ENCODE measurements around the gene YEATS4.

YEATS4 gene

GRCh38 chr12:69354172-69354555 is 5.4 kb upstream of the YEATS4 start:
- TF ChIP-seq TAF1 (IDR thresholded peaks at IDR 0.05; ENCODE audit: borderline replicate concordance, insufficient read depth, low read length): no peak
- TF ChIP-seq FOXP2 (optimal IDR thresholded peaks at IDR 0.05; ENCODE audit: borderline replicate concordance, extremely low read depth, extremely low read length, insufficient read depth): no peak
- TF ChIP-seq POLR2AphosphoS5 (IDR thresholded peaks at IDR 0.05; ENCODE audit: low read depth, low read length): no peak

- TF ChIP-seq POLR2AphosphoS5 (IDR thresholded peaks at IDR 0.05; ENCODE audit: low read depth, low read length): no peak
- TF ChIP-seq TAF1 (IDR thresholded peaks at IDR 0.05; ENCODE audit: borderline replicate concordance, insufficient read depth, low read length): no peak
Measured at GRCh38 chr12:69354556-69355187, 4.9 kb upstream of the YEATS4 start.

- TF ChIP-seq TAF1 (IDR thresholded peaks at IDR 0.05; ENCODE audit: borderline replicate concordance, insufficient read depth, low read length): no peak
- no peak for TF ChIP-seq POLR2AphosphoS5 (IDR thresholded peaks at IDR 0.05; ENCODE audit: low read depth, low read length)
- no peak for TF ChIP-seq REST (IDR thresholded peaks at IDR 0.05; ENCODE audit: insufficient read depth in 1 of 2, low read depth in 2 of 2, low read length in 2 of 2)
- TF ChIP-seq FOXP2 (optimal IDR thresholded peaks at IDR 0.05; ENCODE audit: borderline replicate concordance, extremely low read depth, extremely low read length, insufficient read depth): no peak
- TF ChIP-seq SIN3A (IDR thresholded peaks at IDR 0.05; ENCODE audit: borderline replicate concordance, insufficient read depth, low read length): no peak
Measured at GRCh38 chr12:69355363-69356028, 4.0 kb upstream of the YEATS4 start.

- no peak for TF ChIP-seq SIN3A (IDR thresholded peaks at IDR 0.05; ENCODE audit: borderline replicate concordance, insufficient read depth, low read length)
- no peak for TF ChIP-seq POLR2AphosphoS5 (IDR thresholded peaks at IDR 0.05; ENCODE audit: low read depth, low read length)
- no peak for TF ChIP-seq TAF1 (IDR thresholded peaks at IDR 0.05; ENCODE audit: borderline replicate concordance, insufficient read depth, low read length)
- TF ChIP-seq REST (IDR thresholded peaks at IDR 0.05; ENCODE audit: insufficient read depth in 1 of 2, low read depth in 2 of 2, low read length in 2 of 2): no peak
- TF ChIP-seq FOXP2 (optimal IDR thresholded peaks at IDR 0.05; ENCODE audit: borderline replicate concordance, extremely low read depth, extremely low read length, insufficient read depth): no peak
Measured at GRCh38 chr12:69360348-69360672, 767 bp downstream of the YEATS4 start.

GRCh38 chr12:69366796-69367195 is 7.3 kb downstream of the YEATS4 start:
- TF ChIP-seq REST (IDR thresholded peaks at IDR 0.05; ENCODE audit: insufficient read depth in 1 of 2, low read depth in 2 of 2, low read length in 2 of 2) (no peak), SIN3A (IDR thresholded peaks at IDR 0.05; ENCODE audit: borderline replicate concordance, insufficient read depth, low read length) (no peak), TAF1 (IDR thresholded peaks at IDR 0.05; ENCODE audit: borderline replicate concordance, insufficient read depth, low read length) (no peak), POLR2AphosphoS5 (IDR thresholded peaks at IDR 0.05; ENCODE audit: low read depth, low read length) (no peak), FOXP2 (optimal IDR thresholded peaks at IDR 0.05; ENCODE audit: borderline replicate concordance, extremely low read depth, extremely low read length, insufficient read depth) (no peak)

GRCh38 chr12:69368171-69368570 is 8.6 kb downstream of the YEATS4 start:
- no peak for TF ChIP-seq SIN3A (IDR thresholded peaks at IDR 0.05; ENCODE audit: borderline replicate concordance, insufficient read depth, low read length)
- TF ChIP-seq REST (IDR thresholded peaks at IDR 0.05; ENCODE audit: insufficient read depth in 1 of 2, low read depth in 2 of 2, low read length in 2 of 2): no peak
- TF ChIP-seq TAF1 (IDR thresholded peaks at IDR 0.05; ENCODE audit: borderline replicate concordance, insufficient read depth, low read length): no peak
- TF ChIP-seq FOXP2 (optimal IDR thresholded peaks at IDR 0.05; ENCODE audit: borderline replicate concordance, extremely low read depth, extremely low read length, insufficient read depth): no peak
- no peak for TF ChIP-seq POLR2AphosphoS5 (IDR thresholded peaks at IDR 0.05; ENCODE audit: low read depth, low read length)
